HepG2 (cell line): ENCODE data around the gene GGA2. TPM values are rescaled to one million over a fixed set of nuclear protein-coding genes. Genes with fewer than 3 reads are reported as not detected.

ENCODE experiments used
- ARID2 ChIP-seq: sonication (generic); formaldehyde crosslinking; IDR thresholded peaks from 2 replicates; pipeline ENCODE4 v1.8.1; 2022; ENCODE audit warnings: mild to moderate bottlenecking, missing genetic modification reagents, borderline replicate concordance
- ELF4 ChIP-seq: sonication (generic); formaldehyde crosslinking; IDR thresholded peaks from 2 replicates; pipeline ENCODE4 v1.5.0; 2020; ENCODE audit warnings: missing genetic modification reagents, mild to moderate bottlenecking, moderate library complexity, borderline replicate concordance
- FOXP4 ChIP-seq: sonication (generic); formaldehyde crosslinking; IDR thresholded peaks from 2 replicates; pipeline ENCODE4 v1.4.0; 2020; ENCODE audit warnings: missing genetic modification reagents
- KAT8 ChIP-seq: IDR thresholded peaks from 2 replicates; pipeline ENCODE4 v1.6.1; 2016; ENCODE audit warnings: missing genetic modification reagents, missing compliant biosample characterization
- MBNL3 ChIP-seq: fragments of 250-450 bp; sonication (Bioruptor Pico); conservative IDR thresholded peaks from 2 replicates; pipeline ENCODE4 v1.8.0; 2022; ENCODE audit warnings: mild to moderate bottlenecking, inconsistent platforms
- MEIS2 ChIP-seq: sonication (generic); formaldehyde crosslinking; IDR thresholded peaks from 2 replicates; pipeline ENCODE4 v1.9.0; 2021; ENCODE audit warnings: mild to moderate bottlenecking, missing genetic modification reagents
- NR2F1 ChIP-seq, 2 experiments: fragments of 450-650 bp in 1 of 2; formaldehyde crosslinking in 1 of 2; IDR thresholded peaks; 2 replicates each; pipeline versions ENCODE4 v1.5.0 to v1.6.1; 2016 to 2020; ENCODE audit warnings: mild to moderate bottlenecking in 1 of 2, missing compliant biosample characterization in 1 of 2, missing genetic modification reagents in 1 of 2, moderate library complexity in 1 of 2
- RNF219 ChIP-seq: sonication (generic); formaldehyde crosslinking; IDR thresholded peaks from 2 replicates; pipeline ENCODE4 v1.5.0; 2020; ENCODE audit warnings: mild to moderate bottlenecking, missing genetic modification reagents
- RXRB ChIP-seq: IDR thresholded peaks from 2 replicates; pipeline ENCODE4 v1.6.1; 2016; ENCODE audit warnings: borderline replicate concordance, missing genetic modification reagents, missing compliant biosample characterization
- ZBTB43 ChIP-seq: sonication (generic); formaldehyde crosslinking; conservative IDR thresholded peaks from 2 replicates; pipeline ENCODE4 v1.4.0; 2020; ENCODE audit warnings: missing genetic modification reagents
- ZBTB44 ChIP-seq: sonication (generic); formaldehyde crosslinking; IDR thresholded peaks from 2 replicates; pipeline ENCODE4 v1.4.0; 2020; ENCODE audit warnings: missing genetic modification reagents
- ZNF24 ChIP-seq: fragments of 450-650 bp; IDR thresholded peaks from 2 replicates; pipeline ENCODE4 v1.6.1; 2017; ENCODE audit warnings: antibody characterized with exemption, mild to moderate bottlenecking
- ZNF30 ChIP-seq: sonication (generic); formaldehyde crosslinking; IDR thresholded peaks from 2 replicates; pipeline ENCODE4 v1.5.0; 2020; ENCODE audit warnings: mild to moderate bottlenecking, missing genetic modification reagents
- ZNF883 ChIP-seq: sonication (generic); formaldehyde crosslinking; IDR thresholded peaks from 2 replicates; pipeline ENCODE4 v1.5.1; 2020; ENCODE audit warnings: mild to moderate bottlenecking, missing genetic modification reagents; ENCODE audit errors: not compliant biosample characterization
- polyA plus RNA-seq, 8 experiments: library from polyadenylated mRNA; depleted of rRNA in 3 of 8; stranded (reverse) in 7 of 8; unstranded in 1 of 8; fragments of >200 nt; fragmentation: Illumina TruSeq in 4 of 8; extraction: Trizol in 4 of 8; gene quantifications; 2 replicates each; pipeline versions ENCODE4 v1.2.1 to v1.2.3, GENCODE V29; 2011 to 2016; ENCODE audit warnings: low read depth in 4 of 8, missing spikeins in 1 of 8, mixed read lengths in 1 of 8; ENCODE audit not compliant: insufficient read depth in 1 of 8
- total RNA-seq, 5 experiments: library from RNA; depleted of rRNA; stranded (reverse); fragments of >200 nt; fragmentation: Illumina TruSeq; extraction: Trizol; gene quantifications; 2 replicates each; pipeline ENCODE4 v1.2.3, GENCODE V29; 2016; ENCODE audit warnings: low read depth in 1 of 5
- TF ChIP-seq, protein P1 (sequence below): sonication (generic); formaldehyde crosslinking; conservative IDR thresholded peaks from 2 replicates; pipeline ENCODE4 v1.4.0; 2020; ENCODE audit warnings: missing genetic modification reagents
- TF ChIP-seq, protein P2 (sequence below): sonication (generic); formaldehyde crosslinking; conservative IDR thresholded peaks from 2 replicates; pipeline ENCODE4 v1.4.0; 2020; ENCODE audit warnings: missing genetic modification reagents
- TF ChIP-seq, protein P3 (sequence below): sonication (generic); formaldehyde crosslinking; IDR thresholded peaks from 2 replicates; pipeline ENCODE4 v1.4.0; 2020; ENCODE audit warnings: missing genetic modification reagents

Gene GGA2
- total and polyA plus RNA-seq, 2 of the 13 experiments (the other 11 are each of a cell fraction or from before 2014, with no cell fraction given), result 51.5 to 69.8 TPM

DNA sequence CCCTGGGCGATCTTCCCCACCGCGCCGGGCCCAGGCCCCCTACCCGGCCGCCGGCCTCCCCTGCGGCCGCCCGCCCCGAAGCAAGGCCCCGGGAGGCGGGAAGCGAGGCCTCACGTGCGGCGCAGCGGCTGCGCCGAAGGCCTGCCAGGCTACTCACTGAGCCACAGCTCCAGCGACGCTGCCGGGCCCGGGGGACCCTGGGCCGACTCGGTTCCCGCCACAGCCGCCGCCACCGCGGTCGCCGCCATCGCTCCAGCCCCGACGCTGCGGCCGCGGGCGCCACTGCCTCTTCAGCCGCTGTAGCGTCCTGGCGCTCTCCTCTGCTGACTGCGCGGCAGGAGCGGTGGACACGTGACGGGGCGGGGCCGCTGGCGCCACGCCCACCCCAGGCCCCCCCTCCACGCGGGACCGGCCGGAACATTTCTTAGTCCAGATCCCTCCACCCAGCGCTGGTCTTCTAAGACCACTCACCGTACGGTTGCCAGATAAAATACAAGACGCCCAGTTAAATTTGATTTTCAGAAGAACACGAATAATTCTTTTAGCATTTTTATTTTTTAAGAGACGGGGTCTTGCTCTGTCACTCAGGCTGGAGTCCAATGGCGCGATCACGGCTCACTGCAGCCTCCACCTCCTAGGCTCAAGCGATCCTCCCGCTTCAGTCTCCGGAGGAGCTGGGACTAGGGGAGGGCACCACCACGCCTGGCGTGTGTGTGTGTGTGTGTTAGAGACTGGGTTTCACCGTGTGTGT is at the start of gene GGA2 (continued):
- TF ChIP-seq ZNF30 (CRISPR knock-in tag) (no peak), ZBTB44 (CRISPR knock-in tag) (peak; percentile 86; the same call in 1 of the 2 replicates), ARID2 (CRISPR knock-in tag) (peak; percentile 94), RNF219 (CRISPR knock-in tag) (no peak; the same call in 1 of the 2 replicates), NR2F1 (CRISPR knock-in tag; IDR thresholded peaks at IDR 0.05) (peak in 1 of 2 experiments; percentile 29; a peak in 1 of 4 replicates), ZNF883 (CRISPR knock-in tag) (peak; percentile 68), KAT8 (CRISPR knock-in tag) (peak; percentile 50), ZBTB43 (peak; percentile 92), MEIS2 (CRISPR knock-in tag) (peak; percentile 98), ELF4 (no peak), MBNL3 (CRISPR knock-in tag) (no peak), RXRB (CRISPR knock-in tag) (peak; percentile 81; the same call in 1 of the 2 replicates), FOXP4 (peak; percentile 73), ZNF24 (no peak)
- TF ChIP-seq, protein P1, sequence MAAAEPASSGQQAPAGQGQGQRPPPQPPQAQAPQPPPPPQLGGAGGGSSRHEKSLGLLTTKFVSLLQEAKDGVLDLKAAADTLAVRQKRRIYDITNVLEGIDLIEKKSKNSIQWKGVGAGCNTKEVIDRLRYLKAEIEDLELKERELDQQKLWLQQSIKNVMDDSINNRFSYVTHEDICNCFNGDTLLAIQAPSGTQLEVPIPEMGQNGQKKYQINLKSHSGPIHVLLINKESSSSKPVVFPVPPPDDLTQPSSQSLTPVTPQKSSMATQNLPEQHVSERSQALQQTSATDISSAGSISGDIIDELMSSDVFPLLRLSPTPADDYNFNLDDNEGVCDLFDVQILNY, result peak; percentile 92
- TF ChIP-seq, protein P2, sequence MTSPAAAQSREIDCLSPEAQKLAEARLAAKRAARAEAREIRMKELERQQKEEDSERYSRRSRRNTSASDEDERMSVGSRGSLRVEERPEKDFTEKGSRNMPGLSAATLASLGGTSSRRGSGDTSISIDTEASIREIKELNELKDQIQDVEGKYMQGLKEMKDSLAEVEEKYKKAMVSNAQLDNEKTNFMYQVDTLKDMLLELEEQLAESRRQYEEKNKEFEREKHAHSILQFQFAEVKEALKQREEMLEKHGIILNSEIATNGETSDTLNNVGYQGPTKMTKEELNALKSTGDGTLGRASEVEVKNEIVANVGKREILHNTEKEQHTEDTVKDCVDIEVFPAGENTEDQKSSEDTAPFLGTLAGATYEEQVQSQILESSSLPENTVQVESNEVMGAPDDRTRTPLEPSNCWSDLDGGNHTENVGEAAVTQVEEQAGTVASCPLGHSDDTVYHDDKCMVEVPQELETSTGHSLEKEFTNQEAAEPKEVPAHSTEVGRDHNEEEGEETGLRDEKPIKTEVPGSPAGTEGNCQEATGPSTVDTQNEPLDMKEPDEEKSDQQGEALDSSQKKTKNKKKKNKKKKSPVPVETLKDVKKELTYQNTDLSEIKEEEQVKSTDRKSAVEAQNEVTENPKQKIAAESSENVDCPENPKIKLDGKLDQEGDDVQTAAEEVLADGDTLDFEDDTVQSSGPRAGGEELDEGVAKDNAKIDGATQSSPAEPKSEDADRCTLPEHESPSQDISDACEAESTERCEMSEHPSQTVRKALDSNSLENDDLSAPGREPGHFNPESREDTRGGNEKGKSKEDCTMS, result no peak; the same call in 1 of the 2 replicates
- TF ChIP-seq, protein P3, sequence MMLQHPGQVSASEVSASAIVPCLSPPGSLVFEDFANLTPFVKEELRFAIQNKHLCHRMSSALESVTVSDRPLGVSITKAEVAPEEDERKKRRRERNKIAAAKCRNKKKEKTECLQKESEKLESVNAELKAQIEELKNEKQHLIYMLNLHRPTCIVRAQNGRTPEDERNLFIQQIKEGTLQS (CRISPR knock-in tag), result peak; percentile 70
